Type B pancreatic cell (in vitro differentiated cells): ENCODE data around the gene CYTIP. TPM values are rescaled to one million over a fixed set of nuclear protein-coding genes. Genes with fewer than 3 reads are reported as not detected.
"Not testable (repeated sequence)": the region's sequence is repeated elsewhere in the genome, so short reads cannot be mapped to it uniquely, and the experiment has no call there.

Experiments
- DNase-seq: peaks from one replicate; pipeline ENCODE4 v3.0.0; 2021; ENCODE audit warnings: mixed read lengths; ENCODE audit not compliant: unreplicated experiment; ENCODE audit errors: extremely low spot score
- H3K27ac Mint-ChIP-seq: 2 replicates; pipeline ENCODE4 v1.8.0; 2021; ENCODE audit warnings: mild to moderate bottlenecking, mixed read lengths
- H3K27me3 Mint-ChIP-seq: 2 replicates; pipeline ENCODE4 v1.8.0; 2021; ENCODE audit warnings: mixed read lengths
- H3K36me3 Mint-ChIP-seq: 2 replicates; pipeline ENCODE4 v1.8.0; 2021; ENCODE audit warnings: mixed read lengths
- H3K4me1 Mint-ChIP-seq: one replicate; pipeline ENCODE4 v1.8.0; 2021; ENCODE audit warnings: mixed read lengths; ENCODE audit not compliant: unreplicated experiment
- H3K4me3 Mint-ChIP-seq: 2 replicates; pipeline ENCODE4 v1.8.0; 2021; ENCODE audit warnings: mild to moderate bottlenecking, mixed read lengths
- H3K9me3 Mint-ChIP-seq: 2 replicates; pipeline ENCODE4 v1.8.0; 2021; ENCODE audit warnings: mixed read lengths
- total RNA-seq: library from RNA; stranded (reverse); gene quantifications from 2 replicates; pipeline ENCODE4 v1.2.1, GENCODE V29; 2021; ENCODE audit warnings: low replicate concordance
- TF ChIP-seq, protein P1 (sequence below): fragments of 200-600 bp; sonication (generic); conservative IDR thresholded peaks from 2 replicates; pipeline ENCODE4 v1.5.0; 2021; ENCODE audit warnings: antibody characterized with exemption, mild to moderate bottlenecking

Gene CYTIP
- total RNA-seq, 1 donor from 2014 or later: 0.51 TPM

- Mint-ChIP-seq H3K4me1 (no peaks in the 10 kb centered on the region), H3K27me3 (no peaks in the 10 kb centered on the region), H3K9me3 (peaks cover 17% of the 10 kb centered on the region)
Observed at GRCh38 chr2:157377861-157378260, 66.0 kb downstream of the CYTIP start.

DNA sequence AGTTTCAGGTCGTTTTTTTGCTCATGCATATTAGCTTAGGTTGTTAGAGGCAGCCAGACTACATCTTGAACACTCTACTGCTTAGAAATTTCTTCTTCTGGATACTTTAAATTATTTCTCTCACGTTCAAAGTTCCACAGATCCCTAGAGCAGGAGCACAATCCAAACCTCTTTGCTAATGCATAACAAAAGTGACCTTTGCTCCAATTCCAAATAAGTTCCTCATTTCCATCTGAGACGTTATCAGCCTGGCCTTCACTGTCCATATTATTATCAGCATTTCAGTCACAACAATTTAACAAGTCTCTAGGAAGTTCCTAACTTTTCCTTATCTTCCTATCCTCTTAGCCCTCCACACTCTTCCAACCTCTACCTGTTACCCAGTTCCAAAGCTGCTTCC is 67.8 kb downstream of the CYTIP start:
- TF ChIP-seq, protein P1, sequence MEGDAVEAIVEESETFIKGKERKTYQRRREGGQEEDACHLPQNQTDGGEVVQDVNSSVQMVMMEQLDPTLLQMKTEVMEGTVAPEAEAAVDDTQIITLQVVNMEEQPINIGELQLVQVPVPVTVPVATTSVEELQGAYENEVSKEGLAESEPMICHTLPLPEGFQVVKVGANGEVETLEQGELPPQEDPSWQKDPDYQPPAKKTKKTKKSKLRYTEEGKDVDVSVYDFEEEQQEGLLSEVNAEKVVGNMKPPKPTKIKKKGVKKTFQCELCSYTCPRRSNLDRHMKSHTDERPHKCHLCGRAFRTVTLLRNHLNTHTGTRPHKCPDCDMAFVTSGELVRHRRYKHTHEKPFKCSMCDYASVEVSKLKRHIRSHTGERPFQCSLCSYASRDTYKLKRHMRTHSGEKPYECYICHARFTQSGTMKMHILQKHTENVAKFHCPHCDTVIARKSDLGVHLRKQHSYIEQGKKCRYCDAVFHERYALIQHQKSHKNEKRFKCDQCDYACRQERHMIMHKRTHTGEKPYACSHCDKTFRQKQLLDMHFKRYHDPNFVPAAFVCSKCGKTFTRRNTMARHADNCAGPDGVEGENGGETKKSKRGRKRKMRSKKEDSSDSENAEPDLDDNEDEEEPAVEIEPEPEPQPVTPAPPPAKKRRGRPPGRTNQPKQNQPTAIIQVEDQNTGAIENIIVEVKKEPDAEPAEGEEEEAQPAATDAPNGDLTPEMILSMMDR: no peak
- H3K27me3 Mint-ChIP-seq: no peaks in the 10 kb centered on the region
- H3K4me3 Mint-ChIP-seq: no peak overlapping the region
- no peaks in the 10 kb centered on the region for H3K36me3 Mint-ChIP-seq
- no peak overlapping the region for H3K27ac Mint-ChIP-seq
- DNase-seq: no peak
- no peaks in the 10 kb centered on the region for H3K4me1 Mint-ChIP-seq
- peaks cover 17% of the 10 kb centered on the region for H3K9me3 Mint-ChIP-seq

More at GRCh38 chr2:157377861-157378260, 66.0 kb downstream of the CYTIP start:
- Mint-ChIP-seq H3K4me3 (no peak overlapping the region), H3K27ac (no peak overlapping the region), H3K36me3 (no peaks in the 10 kb centered on the region)
- no peak for DNase-seq
- TF ChIP-seq, protein P1: no peak

GRCh38 chr2:157375384-157375783 is 68.5 kb downstream of the CYTIP start:
- H3K4me1 Mint-ChIP-seq: no peaks in the 10 kb centered on the region
- no peak for DNase-seq
- TF ChIP-seq, protein P1: no peak
- H3K9me3 Mint-ChIP-seq: peaks cover 17% of the 10 kb centered on the region
- H3K27me3 Mint-ChIP-seq: no peaks in the 10 kb centered on the region
- H3K4me3 Mint-ChIP-seq: no peak overlapping the region
- H3K27ac Mint-ChIP-seq: no peak overlapping the region
- H3K36me3 Mint-ChIP-seq: no peaks in the 10 kb centered on the region

DNA sequence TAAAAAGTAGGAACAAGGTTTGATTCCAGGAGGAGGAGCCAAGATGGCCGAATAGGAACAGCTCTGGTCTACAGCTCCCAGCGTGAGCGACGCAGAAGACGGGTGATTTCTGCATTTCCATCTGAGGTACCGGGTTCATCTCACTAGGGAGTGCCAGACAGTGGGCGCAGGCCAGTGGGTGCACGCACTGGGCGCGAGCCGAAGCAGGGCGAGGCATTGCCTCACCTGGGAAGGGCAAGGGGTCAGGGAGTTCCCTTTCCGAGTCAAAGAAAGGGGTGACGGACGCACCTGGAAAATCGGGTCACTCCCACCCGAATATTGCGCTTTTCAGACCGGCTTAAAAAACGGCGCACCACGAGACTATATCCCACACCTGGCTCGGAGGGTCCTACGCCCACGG is 75.4 kb downstream of the CYTIP start:
- not testable (repeated sequence) for H3K27ac Mint-ChIP-seq, H3K9me3 Mint-ChIP-seq

DNA sequence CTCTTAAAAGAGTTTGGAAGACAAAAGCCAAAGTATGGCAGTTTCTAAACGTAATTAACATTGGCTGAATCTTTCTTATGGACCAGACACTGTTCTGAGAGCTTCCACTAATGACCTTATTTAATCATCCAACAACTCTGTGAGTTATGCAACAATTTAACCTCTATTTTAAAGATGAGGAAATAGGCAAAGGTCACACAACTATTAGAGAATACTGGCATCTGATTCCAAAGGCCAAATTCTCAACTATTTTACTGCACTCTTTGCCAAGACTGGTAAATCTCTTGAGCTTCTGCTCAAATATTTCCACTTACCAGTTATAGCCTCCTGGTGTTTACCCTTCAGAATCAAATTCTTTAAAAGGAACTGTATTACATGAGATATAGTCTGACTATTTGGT is 76.2 kb downstream of the CYTIP start:
- Mint-ChIP-seq H3K27me3 (no peaks in the 10 kb centered on the region), H3K36me3 (no peaks in the 10 kb centered on the region), H3K4me1 (peaks cover 4% of the 10 kb centered on the region), H3K27ac (no peak overlapping the region), H3K4me3 (no peak overlapping the region), H3K9me3 (no peaks in the 10 kb centered on the region)
- DNase-seq: no peak
- TF ChIP-seq, protein P1: no peak

More for the DNA sequence above, 75.4 kb downstream of the CYTIP start:
- H3K36me3 Mint-ChIP-seq, H3K4me3 Mint-ChIP-seq, DNase-seq, H3K27me3 Mint-ChIP-seq, H3K4me1 Mint-ChIP-seq: not testable (repeated sequence)

Other genes starting within 250 kb of the CYTIP start
- gene GALNT5, start 186.4 kb downstream of the CYTIP start, total RNA-seq: 1.7 and 2.6 TPM in 2 replicates
- gene ERMN, start 118.3 kb downstream of the CYTIP start, total RNA-seq: 1.2 and 1.6 TPM in 2 replicates
- 17.1 and 27.9 TPM in 2 replicates for gene ACVR1C, start 184.8 kb upstream of the CYTIP start, total RNA-seq